HG03045 (cell line): ENCODE results near the gene KRTAP17-1.
"Not testable (repeated sequence)": the region's sequence is repeated elsewhere in the genome, so short reads cannot be mapped to it uniquely, and the experiment has no call there.

Experiments
- ATAC-seq: cut with Tn5 transposase; IDR thresholded peaks from one replicate; pipeline ENCODE4 v1.9.1; 2021; ENCODE audit warnings: mild to moderate bottlenecking, moderate library complexity; ENCODE audit not compliant: unreplicated experiment

Gene KRTAP17-1, protein sequence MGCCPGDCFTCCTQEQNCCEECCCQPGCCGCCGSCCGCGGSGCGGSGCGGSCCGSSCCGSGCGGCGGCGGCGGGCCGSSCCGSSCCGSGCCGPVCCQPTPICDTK

DNA sequence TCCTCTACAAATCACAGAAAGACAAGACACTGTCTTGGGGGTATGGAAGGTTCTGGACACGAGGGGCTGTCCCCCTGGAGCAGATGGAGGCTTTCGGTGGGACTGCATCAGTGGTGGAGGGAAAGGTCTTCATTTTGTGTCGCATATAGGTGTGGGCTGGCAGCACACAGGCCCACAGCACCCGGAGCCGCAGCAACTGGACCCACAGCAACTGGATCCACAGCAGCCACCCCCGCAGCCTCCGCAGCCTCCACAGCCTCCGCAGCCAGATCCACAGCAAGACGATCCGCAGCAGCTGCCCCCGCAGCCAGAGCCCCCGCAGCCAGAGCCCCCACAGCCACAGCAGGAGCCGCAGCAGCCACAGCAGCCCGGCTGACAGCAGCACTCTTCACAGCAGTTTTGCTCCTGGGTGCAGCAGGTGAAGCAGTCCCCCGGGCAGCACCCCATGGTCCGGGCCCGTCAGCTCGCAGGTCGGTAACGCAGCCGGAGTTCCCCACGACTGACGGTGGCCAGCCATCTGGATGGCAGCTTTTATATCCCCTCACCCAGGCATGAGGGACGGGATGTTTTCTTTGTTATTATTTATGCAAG, at the start of gene KRTAP17-1:
Gene KRTAP17-1, minus strand, starts transcription at position 507 of the 591 bp plus-strand sequence. Its CDS starts 60 bp downstream, at position 447.
- no peak for ATAC-seq

DNA sequence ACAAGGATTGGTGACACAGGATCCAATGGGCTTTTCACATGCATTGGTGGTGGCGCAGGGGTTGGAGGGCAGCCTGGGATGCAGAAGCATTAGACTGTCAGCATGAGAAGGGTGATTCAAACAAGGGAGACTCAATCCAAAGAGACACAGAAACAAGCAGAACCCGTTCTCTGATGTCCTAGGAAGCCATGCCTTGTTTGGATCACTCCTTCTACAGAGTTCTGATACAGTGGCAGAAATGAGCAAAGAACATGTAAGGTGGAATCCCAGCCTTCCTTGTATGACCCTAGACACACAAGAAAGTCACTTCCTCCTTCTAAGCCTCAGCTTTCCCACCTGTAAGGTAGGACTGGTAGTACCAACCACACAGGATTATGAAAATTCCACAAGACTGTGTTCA, 48.4 kb upstream of the KRTAP17-1 start:
- ATAC-seq, result no peak

DNA sequence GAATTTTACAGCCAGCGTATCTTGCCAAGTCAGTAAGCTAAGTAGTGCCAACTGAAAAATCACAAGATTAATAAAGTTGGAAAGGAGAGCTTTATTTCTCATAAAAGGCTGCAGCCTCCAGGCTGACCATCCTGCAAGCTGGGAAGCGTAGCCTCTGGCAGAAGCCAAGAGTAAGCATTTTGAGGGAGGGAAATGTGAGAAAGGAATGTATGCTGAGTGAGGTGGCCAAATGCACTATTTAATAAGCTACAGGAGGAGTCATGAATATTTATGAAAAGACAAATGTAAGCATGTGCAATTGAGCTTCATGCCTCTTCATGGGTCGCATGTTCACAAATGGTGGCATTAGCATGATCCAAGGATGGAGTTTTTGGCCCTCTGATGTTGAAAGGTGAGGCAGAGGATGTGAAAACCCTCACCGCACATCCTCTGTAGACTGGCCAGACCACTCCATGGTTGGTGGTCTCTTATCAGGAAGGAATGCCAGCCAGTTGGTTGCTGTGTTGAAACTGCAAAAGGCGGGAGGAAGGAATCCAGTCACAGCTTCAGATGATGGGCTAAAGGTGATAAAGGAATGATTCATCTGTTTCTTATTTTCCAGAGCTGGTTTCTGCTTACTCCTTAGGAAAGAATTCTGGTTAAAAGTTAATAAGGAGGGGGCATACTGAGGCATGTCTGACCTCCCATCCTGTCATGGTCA, 44.9 kb upstream of the KRTAP17-1 start:
- ATAC-seq, result no peak

DNA sequence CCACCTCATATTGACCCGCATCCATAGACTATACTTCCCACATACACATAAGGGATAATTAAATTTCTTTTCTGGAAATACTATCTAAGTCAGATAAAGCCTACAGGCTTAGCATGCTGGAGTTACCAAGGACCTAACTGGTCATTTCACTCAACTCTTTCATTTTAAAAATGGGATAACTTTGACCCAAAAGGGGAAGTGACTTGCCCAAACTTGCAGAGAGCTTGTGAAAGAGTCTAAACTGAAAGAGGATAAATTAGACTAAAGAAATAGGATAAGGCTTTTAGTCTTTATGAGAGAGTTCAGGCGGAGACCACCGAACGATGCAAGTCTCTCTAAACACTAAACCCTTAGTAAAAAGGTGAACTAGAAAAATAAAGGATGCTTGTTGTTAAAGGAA, 39.0 kb upstream of the KRTAP17-1 start:
- ATAC-seq, result no peak

DNA sequence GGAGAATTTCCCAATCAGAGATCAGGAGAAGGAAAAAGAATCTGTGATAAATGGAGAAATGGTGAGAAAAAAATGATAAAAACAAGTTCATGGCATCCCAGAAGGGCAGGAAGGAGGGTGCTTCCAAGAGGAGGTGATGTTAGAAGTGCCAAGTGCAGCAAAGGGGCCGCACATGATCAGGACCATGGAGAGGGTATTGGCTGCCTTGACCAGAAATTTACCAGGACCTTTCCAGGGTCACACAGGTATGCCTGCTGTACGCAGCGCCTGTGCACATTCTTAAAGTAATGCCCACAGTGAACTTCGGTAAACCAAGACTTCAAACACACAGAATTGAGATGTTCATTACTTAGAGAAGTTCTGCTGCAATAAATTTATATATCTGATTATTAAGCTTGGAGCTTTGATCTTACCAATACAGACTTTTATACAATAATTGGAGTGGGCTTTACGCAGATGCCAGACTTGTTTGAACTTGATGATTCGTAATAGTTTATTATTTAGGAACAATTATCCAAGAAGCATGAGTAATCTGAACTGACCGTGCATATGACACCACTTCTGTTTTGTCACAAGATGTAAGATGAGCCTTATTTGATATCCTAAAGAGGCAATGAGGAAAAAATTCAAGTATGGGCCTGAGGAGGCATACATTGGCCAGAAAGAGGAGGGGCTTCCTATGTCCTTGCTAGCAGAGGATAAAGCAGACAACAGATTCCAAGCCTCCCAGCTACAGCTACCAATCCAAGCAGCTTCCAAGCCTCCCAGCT, 37.3 kb upstream of the KRTAP17-1 start:
- no peak for ATAC-seq

DNA sequence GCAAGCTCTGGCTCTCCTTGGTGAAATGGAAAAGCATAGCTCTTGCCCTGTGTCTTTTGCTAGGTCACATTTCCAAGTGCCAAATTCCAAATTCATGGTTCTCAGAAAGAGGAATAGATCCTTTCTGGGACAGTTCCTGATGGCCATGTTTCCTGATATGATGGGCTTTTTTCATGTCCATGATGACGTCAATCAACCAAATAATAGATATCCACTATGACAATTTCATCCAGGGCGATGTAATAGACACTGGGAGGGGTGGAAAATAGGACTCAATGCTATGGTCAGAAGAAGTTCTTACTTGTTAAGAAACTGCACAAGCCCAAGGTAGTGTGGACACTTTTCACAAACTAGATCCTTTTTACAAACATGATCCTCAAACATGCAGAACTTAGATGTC, 35.7 kb upstream of the KRTAP17-1 start:
- no peak for ATAC-seq

DNA sequence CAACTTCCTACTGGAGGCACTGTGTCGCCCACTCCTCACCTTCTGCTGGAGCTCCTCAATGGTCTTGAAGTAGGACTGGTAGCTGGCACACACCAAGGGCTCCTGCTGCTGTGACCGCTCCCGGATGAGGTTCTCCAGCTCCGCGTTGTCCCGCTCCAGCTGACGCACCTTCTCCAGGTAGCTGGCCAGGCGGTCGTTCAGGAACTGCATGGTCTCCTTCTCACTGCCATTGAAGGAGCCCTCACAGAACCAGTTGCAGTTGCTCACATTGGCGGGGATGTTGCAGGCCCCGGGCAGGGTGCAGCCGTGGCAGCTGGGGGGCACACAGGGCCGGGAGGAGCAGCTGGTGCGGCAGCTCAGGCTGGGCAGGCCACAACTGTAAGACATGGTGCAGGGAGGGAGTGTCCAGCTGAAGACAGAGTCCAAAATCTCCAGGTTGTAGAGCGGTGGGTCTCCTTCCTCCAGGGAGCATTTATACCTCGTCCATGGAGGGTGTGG, 34.9 kb upstream of the KRTAP17-1 start, which contains the start of gene KRT33A:
Gene KRT33A, minus strand, starts transcription at position 448 of the 498 bp plus-strand sequence. Its CDS starts 61 bp downstream, at position 387.
- not testable (repeated sequence) for ATAC-seq

DNA sequence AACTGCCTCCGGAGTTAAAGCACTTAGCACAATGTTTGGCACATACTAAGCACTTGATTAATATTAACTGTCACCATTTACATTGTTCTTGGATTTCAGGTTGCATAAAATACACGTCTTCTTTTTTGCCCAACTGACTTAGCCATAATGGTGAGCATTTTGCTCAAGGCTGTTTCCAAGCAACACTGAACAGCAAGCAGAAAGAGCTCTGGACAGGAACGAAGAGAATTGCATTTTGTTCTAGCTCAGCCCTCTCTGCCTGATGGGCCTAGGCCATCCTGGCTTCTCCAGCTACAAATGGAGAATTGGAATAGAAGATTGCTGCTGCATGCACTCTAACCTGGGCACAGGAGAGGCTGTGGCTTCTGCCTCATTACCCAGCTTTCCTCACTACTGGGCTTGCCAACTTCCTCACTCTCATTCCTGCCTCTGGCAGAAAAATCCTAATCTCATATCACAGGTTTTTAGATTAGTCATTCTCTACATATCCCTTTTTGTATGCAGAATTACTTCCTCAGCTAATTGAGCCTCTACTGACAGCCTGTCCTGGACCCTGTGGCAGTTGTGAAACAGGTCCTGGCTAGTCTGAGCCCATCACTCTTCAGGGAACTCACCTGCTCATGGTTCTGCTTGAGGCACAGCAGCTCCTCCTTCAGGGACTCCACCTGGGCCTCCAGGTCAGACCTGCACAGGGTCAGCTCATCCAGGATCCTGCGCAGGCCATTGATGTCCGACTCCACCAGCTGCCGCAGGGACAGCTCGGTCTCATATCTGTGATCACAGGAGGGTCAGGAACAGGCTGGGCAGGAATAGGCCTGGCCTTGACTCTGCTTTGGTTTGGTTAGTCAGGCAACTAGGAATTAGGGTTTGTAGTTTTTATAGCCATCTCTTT, 32.6 kb upstream of the KRTAP17-1 start:
- no peak for ATAC-seq

DNA sequence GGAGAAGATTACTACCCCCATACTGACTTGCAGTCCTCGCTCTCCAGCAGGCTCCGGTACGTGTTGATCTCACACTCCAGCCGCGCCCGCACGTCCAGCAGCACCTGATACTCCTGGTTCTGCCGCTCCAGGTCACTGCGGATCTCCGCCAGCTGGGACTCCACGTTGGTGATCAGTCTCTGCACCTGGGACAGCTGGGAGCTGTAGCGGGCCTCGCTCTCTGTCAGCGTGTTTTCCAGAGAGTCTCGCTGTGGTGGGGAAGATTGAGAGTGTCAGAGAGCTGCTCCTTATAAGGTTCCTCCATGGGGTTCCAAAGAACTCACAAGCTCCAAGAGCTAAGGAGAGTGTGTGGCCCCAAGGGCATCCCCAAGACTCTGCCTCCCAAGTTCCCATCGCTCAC, 30.9 kb upstream of the KRTAP17-1 start:
- ATAC-seq, result not testable (repeated sequence)

DNA sequence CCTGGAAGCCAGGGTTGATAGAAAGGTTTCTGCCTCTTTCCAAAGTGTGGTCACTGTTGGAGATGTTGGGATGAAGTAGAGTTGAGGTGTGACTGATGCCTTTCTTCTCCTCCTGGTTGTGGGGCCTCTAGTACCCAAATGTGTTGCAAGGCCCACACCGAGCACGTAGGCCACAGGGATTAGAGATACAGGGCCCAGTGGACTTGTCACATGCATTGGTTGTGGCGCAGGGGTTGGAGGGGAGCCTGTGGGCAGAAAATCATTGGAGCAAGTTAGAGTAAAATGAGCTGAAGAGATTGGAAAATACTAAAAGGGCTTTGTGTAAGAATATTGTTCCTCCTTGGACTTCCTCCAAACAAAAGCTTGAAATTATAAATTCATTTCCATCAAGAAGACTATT, 30.5 kb upstream of the KRTAP17-1 start:
- ATAC-seq, result no peak

DNA sequence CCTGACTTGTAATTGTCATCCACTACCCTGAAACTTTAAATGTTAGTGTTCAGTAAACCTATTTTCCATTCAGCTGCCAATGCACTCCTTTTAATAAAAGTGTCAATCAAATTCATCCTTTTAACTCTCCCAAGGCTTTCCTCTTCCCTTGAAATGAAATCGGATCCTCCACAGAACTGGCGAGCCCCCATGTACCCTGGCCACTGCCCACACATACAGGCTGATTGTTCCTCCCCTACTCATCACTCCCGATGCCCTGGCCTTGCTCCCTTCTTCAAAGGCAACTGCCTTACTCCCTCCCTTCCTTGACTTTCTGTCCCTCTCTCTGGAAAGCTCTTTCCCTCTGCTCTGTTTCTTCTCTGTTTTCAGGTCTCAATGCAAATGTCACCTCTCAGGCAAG, 27.5 kb upstream of the KRTAP17-1 start:
- no peak for ATAC-seq

DNA sequence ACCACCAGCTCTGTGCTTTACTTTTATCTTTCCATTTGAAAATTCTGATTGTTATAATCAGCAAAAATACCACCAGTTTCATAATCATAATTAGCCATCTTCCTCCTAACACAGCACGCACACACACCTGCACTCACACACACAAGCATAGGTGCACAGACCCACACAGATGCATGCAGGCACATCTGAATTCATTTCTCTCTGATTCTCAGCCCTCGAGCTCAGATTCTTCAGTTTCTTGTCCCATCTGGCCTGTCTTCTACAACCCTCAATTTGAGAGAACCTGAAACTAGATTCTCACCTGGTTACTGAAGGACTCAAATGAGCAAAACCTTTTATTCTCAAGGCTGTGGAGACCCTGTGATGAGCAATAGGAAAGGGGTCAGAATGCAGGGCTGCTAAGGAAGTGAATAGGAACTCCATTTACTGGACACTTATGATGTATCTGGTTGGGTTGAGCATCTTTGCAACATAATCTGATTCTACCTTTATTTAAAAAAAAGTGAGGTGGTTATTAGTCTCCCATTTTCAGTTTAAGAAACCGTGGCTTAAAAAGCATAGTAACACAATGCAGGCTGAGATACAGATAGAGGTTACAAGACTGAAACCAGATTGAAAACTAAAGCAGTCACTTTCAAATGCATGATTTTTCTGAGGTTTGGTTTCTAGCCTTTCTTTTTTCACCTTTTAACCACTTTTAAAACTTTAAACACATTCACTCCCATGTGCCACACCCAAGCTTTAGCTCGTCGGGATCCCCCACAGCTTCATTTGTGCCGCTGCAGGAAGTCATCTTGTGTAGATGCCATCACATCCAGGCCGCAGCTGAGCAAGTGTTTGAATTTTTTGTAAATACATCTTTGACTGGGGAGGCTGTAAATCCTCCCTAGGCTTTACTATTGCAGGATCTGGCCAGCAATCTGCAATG, 25.7 kb upstream of the KRTAP17-1 start:
- ATAC-seq, result no peak

DNA sequence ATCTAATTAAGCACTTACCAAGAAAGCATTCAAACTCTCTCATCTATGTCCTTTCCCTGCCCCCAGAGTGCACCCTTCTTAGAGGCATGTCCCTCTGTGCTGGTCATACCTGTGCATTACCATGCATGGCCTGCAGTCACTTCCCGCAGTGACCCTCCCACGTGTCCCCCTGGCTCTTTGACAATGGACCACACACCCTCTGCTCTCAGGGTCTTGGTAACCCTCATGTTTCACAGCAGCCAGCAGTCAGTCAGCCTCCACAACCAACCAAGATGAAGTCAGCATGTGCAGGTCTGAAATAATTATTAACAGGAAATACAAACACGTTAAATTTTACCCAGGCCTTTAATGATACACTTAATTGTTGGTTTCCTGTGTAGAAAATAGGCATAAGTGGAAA, 25.0 kb upstream of the KRTAP17-1 start:
- no peak for ATAC-seq

DNA sequence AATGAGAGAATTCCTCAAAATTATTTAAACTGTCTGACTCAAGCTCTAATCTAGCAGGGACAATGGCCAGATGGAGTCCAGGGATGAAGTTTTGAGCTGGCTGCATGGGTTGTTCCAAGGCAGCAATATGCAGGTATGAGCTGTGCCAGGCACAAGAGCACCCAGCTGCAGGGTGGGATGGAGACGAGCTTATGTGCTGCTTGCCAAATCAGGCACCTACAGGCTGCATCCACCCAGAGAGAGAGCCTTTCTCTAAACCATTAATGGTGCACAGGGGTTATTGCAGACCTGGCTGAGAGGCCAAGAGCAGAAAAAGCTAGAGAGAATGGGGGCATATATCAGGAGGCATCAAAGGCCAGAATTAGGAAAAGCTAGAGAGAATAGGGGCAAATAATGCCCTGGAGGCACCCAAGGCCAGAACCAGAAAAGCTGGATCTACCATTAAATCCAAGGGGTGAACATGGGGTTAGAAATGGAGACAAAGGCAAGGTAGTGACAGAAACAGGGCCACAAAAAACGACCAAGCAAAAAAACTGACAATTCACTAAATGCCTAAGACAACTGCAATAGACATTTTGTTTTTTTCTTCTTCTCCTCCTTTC, 24.2 kb upstream of the KRTAP17-1 start:
- no peak for ATAC-seq

DNA sequence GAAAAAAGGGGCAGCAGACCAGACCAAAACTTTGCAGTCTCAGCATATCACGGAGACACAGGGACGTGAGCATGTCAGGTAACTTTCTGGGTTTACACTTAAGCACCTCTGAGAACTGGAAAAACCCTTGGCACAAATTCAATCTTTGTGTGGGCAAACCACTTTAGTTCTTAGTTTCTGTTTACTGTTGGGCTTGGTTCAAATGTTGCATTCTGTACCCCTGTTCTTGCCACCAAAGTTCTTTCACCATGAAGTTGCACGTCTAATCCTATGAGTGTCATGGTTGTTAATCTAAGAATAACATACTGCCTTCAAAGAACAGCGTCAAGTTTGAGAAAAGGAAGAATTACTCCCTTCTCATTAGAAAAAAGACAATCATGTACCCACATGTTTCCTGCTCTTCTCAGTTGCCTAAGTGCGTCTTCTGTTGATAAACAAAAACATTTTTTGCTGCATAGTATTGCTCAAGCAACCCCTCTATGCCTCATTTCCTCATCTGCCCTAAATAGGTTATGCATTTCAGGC, 23.5 kb upstream of the KRTAP17-1 start:
- no peak for ATAC-seq

DNA sequence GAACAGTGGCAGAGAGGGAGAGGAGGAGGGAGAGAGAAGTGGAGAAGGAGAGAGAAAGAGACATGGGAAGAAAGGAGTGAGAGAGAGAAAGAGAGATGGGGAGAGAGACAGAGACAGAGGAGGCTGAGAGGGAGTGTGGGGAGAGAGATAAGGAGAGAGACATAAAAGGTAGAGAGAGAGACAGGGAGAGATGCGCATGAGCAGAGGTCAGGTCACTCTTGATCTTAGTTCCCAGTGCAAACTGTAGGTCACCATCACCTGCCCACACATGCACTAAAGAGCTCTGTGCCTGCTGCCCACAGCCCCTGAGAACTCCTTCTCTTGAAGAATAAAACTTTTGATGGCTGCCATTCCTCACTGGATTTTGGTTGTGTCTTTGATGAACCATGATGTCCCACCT, 20.2 kb upstream of the KRTAP17-1 start:
- no peak for ATAC-seq

DNA sequence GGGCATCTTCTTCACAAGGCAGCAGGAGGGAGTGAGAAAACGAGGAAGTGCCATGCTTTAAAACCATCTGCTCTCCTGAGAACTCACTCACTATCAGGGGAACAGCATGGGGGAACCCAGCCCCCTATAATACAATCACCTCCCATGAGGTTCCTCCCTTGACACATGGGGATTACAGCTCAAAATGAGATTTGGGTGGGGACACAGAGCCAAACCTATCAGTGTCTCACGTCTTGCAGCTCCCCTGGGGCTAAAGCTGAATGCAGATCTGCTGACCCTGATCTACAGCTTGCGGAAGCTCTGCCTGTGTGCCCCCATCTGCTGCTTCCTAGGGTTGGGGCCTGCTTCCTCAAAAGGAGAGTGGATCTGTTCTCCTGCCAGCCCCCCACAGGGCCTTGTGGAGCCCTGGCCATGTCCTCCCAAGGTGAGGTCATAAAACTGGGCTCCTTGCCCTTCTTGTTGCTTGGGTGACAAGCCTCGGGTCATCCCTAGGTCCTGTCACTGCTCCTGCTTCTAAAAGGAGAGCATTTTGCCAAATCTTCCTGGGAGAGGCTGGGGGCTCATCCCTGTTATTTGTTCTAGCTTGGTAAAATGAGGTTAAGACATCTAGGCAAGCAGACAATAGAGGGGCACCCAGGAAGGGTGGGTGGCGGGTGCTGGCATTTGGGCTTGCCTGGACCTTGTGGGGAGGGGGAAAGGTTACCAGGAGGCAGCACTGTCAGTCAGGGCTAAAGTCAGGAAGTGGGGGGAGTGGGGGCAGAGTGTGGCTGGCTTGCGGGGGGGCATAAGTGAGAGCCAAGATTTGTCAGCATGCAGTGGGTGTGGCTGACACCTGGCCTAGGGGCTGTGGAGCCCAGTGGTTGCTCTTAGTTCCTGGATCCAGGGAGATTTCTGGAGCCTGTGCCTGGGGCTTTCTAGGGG, 19.1 kb upstream of the KRTAP17-1 start:
- no peak for ATAC-seq

DNA sequence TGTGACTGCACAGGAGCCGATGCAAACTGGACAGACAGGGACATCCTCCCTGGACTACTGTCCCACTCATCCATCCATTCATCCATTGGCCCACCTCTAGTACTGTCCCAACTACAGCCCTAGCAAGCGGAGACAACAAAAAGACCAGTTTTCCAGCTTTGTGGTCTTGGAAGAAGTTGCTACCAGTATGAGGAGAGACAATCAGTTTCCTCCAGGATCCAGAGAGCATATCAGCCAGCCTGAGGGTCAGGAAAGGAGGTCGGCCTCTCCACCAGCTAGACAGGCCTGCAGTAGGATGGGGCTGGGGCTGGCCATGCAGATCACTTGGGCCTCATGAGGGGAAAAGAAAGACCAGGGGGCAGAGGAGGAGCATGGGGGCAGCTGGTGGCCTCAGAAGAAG, 18.3 kb upstream of the KRTAP17-1 start:
- ATAC-seq, result no peak
